A549 (cell line): ENCODE measurements around the gene ITGA11. TPM values are rescaled to one million over a fixed set of nuclear protein-coding genes. Genes with fewer than 3 reads are reported as not detected.

Experiments used
- ATAC-seq, 2 experiments: fragments of 200-7000 bp in 1 of 2; fragments of >200 bp in 1 of 2; cut with Nextera tagmentation in 1 of 2; cut with Tn5 transposase in 1 of 2; 3 replicates each; pipeline versions ENCODE4 v1.8.0 to v1.9.1; 2018 to 2020; ENCODE audit warnings: mild to moderate bottlenecking in 1 of 2, moderate library complexity in 1 of 2
- CTCF ChIA-PET: fragments of 300-600 bp; sonication (Branson Sonifier 250); formaldehyde crosslinking; extraction: SDS; loops from one replicate; lab custom pipeline; 2021; ENCODE audit warnings: antibody characterized with exemption, inconsistent platforms; lab: Yijun Ruan, JAX
- POLR2A ChIA-PET: fragments of 350-600 bp; formaldehyde crosslinking; extraction: SDS; loops from one replicate; lab custom pipeline; 2021; ENCODE audit warnings: antibody characterized with exemption, inconsistent platforms; lab: Yijun Ruan, JAX
- DNase-seq, 2 experiments: peaks; one replicate each; pipeline versions ENCODE4 v3.0.0 to v3.0.0-alpha.2; 2011 to 2016; ENCODE audit warnings: low read depth in 1 of 2, low spot score in 1 of 2
- FAIRE-seq: peaks from 2 replicates; lab custom pipeline; 2011; peaks lifted over from hg19 to GRCh38; lab: Jason Lieb, UNC
- H3K27ac ChIP-seq, 2 experiments: fragments of >200 bp; sonication (Bioruptor Twin); formaldehyde crosslinking; 3 replicates each; pipeline ENCODE4 v1.5.1; 2016 to 2017
- H3K4me1 ChIP-seq: fragments of >200 bp; sonication (Bioruptor Twin); formaldehyde crosslinking; 3 replicates; pipeline ENCODE4 v1.6.1; 2016
- H3K4me2 ChIP-seq: fragments of >200 bp; sonication (Bioruptor Twin); formaldehyde crosslinking; 3 replicates; pipeline ENCODE4 v1.6.1; 2016
- H3K4me3 ChIP-seq: fragments of >200 bp; sonication (Bioruptor Twin); formaldehyde crosslinking; 3 replicates; pipeline ENCODE4 v1.5.1; 2016
- H3K9me3 ChIP-seq: fragments of >200 bp; sonication (Bioruptor Twin); formaldehyde crosslinking; 3 replicates; pipeline ENCODE4 v1.6.1; 2016
- BCL3 ChIP-seq: fragments of >200 bp; sonication (Bioruptor Twin); formaldehyde crosslinking; IDR thresholded peaks from 3 replicates; pipeline ENCODE4 v1.6.1; 2016
- BHLHE40 ChIP-seq: IDR thresholded peaks from 2 replicates; pipeline ENCODE4 v1.6.1; 2012; ENCODE audit warnings: low read depth, low read length, inconsistent platforms
- CBX8 ChIP-seq: fragments of 200-600 bp; sonication (generic); IDR thresholded peaks from 2 replicates; pipeline ENCODE4 v1.6.1; 2016
- CHD2 ChIP-seq: fragments of 150-350 bp; IDR thresholded peaks from 2 replicates; pipeline ENCODE4 v1.6.1; 2014; ENCODE audit warnings: low read length; ENCODE audit not compliant: partially characterized antibody
- CHD4 ChIP-seq: fragments of 200-600 bp; sonication (generic); IDR thresholded peaks from 2 replicates; pipeline ENCODE4 v1.6.1; 2016; ENCODE audit warnings: antibody characterized with exemption, mild to moderate bottlenecking, borderline replicate concordance
- ELK1 ChIP-seq: fragments of 150-350 bp; IDR thresholded peaks from 2 replicates; pipeline ENCODE4 v1.6.1; 2014; ENCODE audit warnings: low read depth, mild to moderate bottlenecking, low read length
- EP300 ChIP-seq, 2 experiments: fragments of >200 bp; sonication (Bioruptor Twin); formaldehyde crosslinking; IDR thresholded peaks; 2 replicates in 1 of 2; 3 replicates in 1 of 2; pipeline ENCODE4 v1.6.1; 2016 to 2017
- FOSL2 ChIP-seq, 2 experiments: fragments of 450-650 bp in 1 of 2; fragments of >200 bp in 1 of 2; sonication (Bioruptor Twin) in 1 of 2; formaldehyde crosslinking; IDR thresholded peaks; 2 replicates each; pipeline versions ENCODE4 v1.5.0 to v1.6.1; 2016 to 2020; ENCODE audit warnings: mild to moderate bottlenecking in 1 of 2, moderate library complexity in 1 of 2
- HOXB13 ChIP-seq: fragments of 250-450 bp; sonication (Bioruptor Pico); IDR thresholded peaks from 2 replicates; pipeline ENCODE4 v1.5.0; 2020; ENCODE audit warnings: low read depth, mild to moderate bottlenecking, moderate library complexity
- KDM5A ChIP-seq: fragments of 200-600 bp; sonication (generic); IDR thresholded peaks from 2 replicates; pipeline ENCODE4 v1.6.1; 2016; ENCODE audit warnings: antibody characterized with exemption, mild to moderate bottlenecking
- MAFK ChIP-seq: fragments of 450-650 bp; IDR thresholded peaks from 2 replicates; pipeline ENCODE4 v1.6.1; 2014; ENCODE audit not compliant: partially characterized antibody
- MAX ChIP-seq: IDR thresholded peaks from 2 replicates; pipeline ENCODE4 v1.6.1; 2012
- NPAS2 ChIP-seq: fragments of 250-450 bp; sonication (Bioruptor Pico); IDR thresholded peaks from 2 replicates; pipeline ENCODE4 v1.8.0; 2022; ENCODE audit warnings: mild to moderate bottlenecking, moderate library complexity, borderline replicate concordance
- PHF8 ChIP-seq: fragments of 200-600 bp; sonication (generic); IDR thresholded peaks from 2 replicates; pipeline ENCODE4 v1.6.1; 2016; ENCODE audit warnings: low read depth, mild to moderate bottlenecking, antibody characterized with exemption, moderate library complexity, borderline replicate concordance
- POLR2A ChIP-seq: IDR thresholded peaks from 2 replicates; pipeline ENCODE4 v1.6.1; 2012; ENCODE audit warnings: mild to moderate bottlenecking, low read length
- RAD21 ChIP-seq, 2 experiments: fragments of >200 bp in 1 of 2; sonication (Bioruptor Twin) in 1 of 2; formaldehyde crosslinking in 1 of 2; IDR thresholded peaks in 1 of 2; conservative IDR thresholded peaks in 1 of 2; 2 replicates in 1 of 2; 3 replicates in 1 of 2; pipeline ENCODE4 v1.6.1; 2012 to 2018; ENCODE audit warnings: inconsistent platforms in 1 of 2
- RARB ChIP-seq: fragments of 250-450 bp; sonication (Bioruptor Pico); IDR thresholded peaks from 2 replicates; pipeline ENCODE4 v1.8.0; 2021; ENCODE audit warnings: mild to moderate bottlenecking, moderate library complexity
- RFX5 ChIP-seq: fragments of 450-650 bp; IDR thresholded peaks from 2 replicates; pipeline ENCODE4 v1.7.1; 2014; ENCODE audit warnings: antibody characterized with exemption, mild to moderate bottlenecking, moderate library complexity
- RNF2 ChIP-seq: fragments of 200-600 bp; sonication (generic); IDR thresholded peaks from 2 replicates; pipeline ENCODE4 v1.6.1; 2016; ENCODE audit warnings: low read depth, mild to moderate bottlenecking, antibody characterized with exemption, moderate library complexity, borderline replicate concordance
- SREBF2 ChIP-seq: fragments of 450-650 bp; IDR thresholded peaks from 2 replicates; pipeline ENCODE4 v1.6.1; 2014; ENCODE audit warnings: mild to moderate bottlenecking, moderate library complexity
- TFCP2L1 ChIP-seq: fragments of 250-450 bp; sonication (Bioruptor Pico); IDR thresholded peaks from 2 replicates; pipeline ENCODE4 v1.5.0; 2021; ENCODE audit warnings: mild to moderate bottlenecking
- TP53 ChIP-seq: fragments of 250-450 bp; sonication (Bioruptor Pico); IDR thresholded peaks from 2 replicates; pipeline ENCODE4 v1.5.0; 2021; ENCODE audit warnings: mild to moderate bottlenecking, moderate library complexity
- ZSCAN20 ChIP-seq: fragments of 250-450 bp; sonication (Bioruptor Pico); IDR thresholded peaks from 2 replicates; pipeline ENCODE4 v1.8.0; 2022; ENCODE audit warnings: mild to moderate bottlenecking, moderate library complexity
- WGBS: methylation state at CpG from one replicate; pipeline ENCODE4 v1.1.6; 2017; ENCODE audit errors: missing lambda C conversion rate; 5-methylcytosine and 5-hydroxymethylcytosine counted together
- polyA plus RNA-seq, 4 experiments: library from polyadenylated mRNA; depleted of rRNA in 3 of 4; stranded (reverse); fragments of >200 nt; fragmentation: RNase III in 1 of 4; extraction: RNeasy Plus Mini Kit Qiagen cat#74134 plus additional on column Dnase treatment in 1 of 4; gene quantifications; 2 replicates in 3 of 4; 3 replicates in 1 of 4; pipeline ENCODE4 v1.2.3, GENCODE V29; 2011 to 2017

ITGA11 gene
- polyA plus RNA-seq, 2 of the 4 experiments (the other 2 are of a cell fraction): 8.3 to 17.2 TPM

GRCh38 chr15:68366314-68366713 lies 65.6 kb downstream of the ITGA11 start:
- ChIA-PET POLR2A (no interaction called here), CTCF (interaction anchor here (6.7 kb wide), 1 partner anchor 60 kb away, joined by 37 read pairs; no protein-coding TSS in a partner anchor)
- TF ChIP-seq SREBF2 (no peak), CBX8 (no peak), ZSCAN20 (CRISPR knock-in tag) (no peak), NPAS2 (CRISPR knock-in tag) (no peak)
- ATAC-seq (peak in 1 of 2 experiments; percentile 26; a peak in 1 of 6 replicates), DNase-seq (no peak), FAIRE-seq (no peak)
- H3K27ac ChIP-seq: peak overlapping the region in 1 of 2 experiments; percentile 47; a peak in 2 of 6 replicates
- 67% methylated on average over 9 of the region's 9 CpGs for WGBS
- no peak overlapping the region for H3K4me3 ChIP-seq
- H3K4me1 ChIP-seq: peaks cover 23% of the 10 kb centered on the region
- no peaks in the 10 kb centered on the region for H3K9me3 ChIP-seq
- no peak overlapping the region for H3K4me2 ChIP-seq

- ChIA-PET POLR2A (no interaction called here), CTCF (interaction anchor here (1.0 to 2.1 kb wide), 6 partner anchors 9 to 194 kb away, joined by 3 to 7 read pairs (median 4); no protein-coding TSS in a partner anchor)
- no peak for TF ChIP-seq MAFK
- no peak for TF ChIP-seq TFCP2L1
- no peak for TF ChIP-seq POLR2A
- TF ChIP-seq TP53 (CRISPR knock-in tag): no peak
- TF ChIP-seq MAX: no peak
- no peak for TF ChIP-seq SREBF2
- TF ChIP-seq BCL3: no peak
- TF ChIP-seq BHLHE40: no peak
- TF ChIP-seq PHF8: no peak
- TF ChIP-seq RFX5: no peak
- Histone ChIP-seq H3K4me2 (no peak overlapping the region), H3K4me1 (peaks cover 23% of the 10 kb centered on the region), H3K27ac (peak overlapping the region in 1 of 2 experiments; percentile 47; a peak in 2 of 6 replicates), H3K9me3 (no peaks in the 10 kb centered on the region), H3K4me3 (no peak overlapping the region)
- FAIRE-seq: no peak
- no peak for DNase-seq
- 81% methylated on average over 6 of the region's 6 CpGs for WGBS
- no peak for ATAC-seq
Measured at GRCh38 chr15:68365770-68366169, 66.2 kb downstream of the ITGA11 start.

GRCh38 chr15:68365140-68365745 lies 66.7 kb downstream of the ITGA11 start:
- Histone ChIP-seq H3K9me3 (no peaks in the 10 kb centered on the region), H3K4me1 (peaks cover 23% of the 10 kb centered on the region), H3K4me3 (no peak overlapping the region)
- ChIA-PET CTCF (interaction anchor here (1.0 to 2.1 kb wide), 7 partner anchors 9 to 195 kb away, joined by 3 to 7 read pairs (median 4); no protein-coding TSS in a partner anchor), POLR2A (no interaction called here)
- FAIRE-seq (no peak), ATAC-seq (no peak)
- 89% methylated on average over 7 of the region's 7 CpGs for WGBS
- TF ChIP-seq EP300 (IDR thresholded peaks at IDR 0.05) (no peak), RAD21 (conservative IDR thresholded peaks at IDR 0.05 in 1 of 2, IDR thresholded peaks at IDR 0.05 in 1 of 2) (no peak), BHLHE40 (no peak), RARB (CRISPR knock-in tag) (no peak), KDM5A (no peak), FOSL2 (IDR thresholded peaks at IDR 0.05) (no peak), FOSL2 (CRISPR knock-in tag; IDR thresholded peaks at IDR 0.05) (no peak), RNF2 (no peak), SREBF2 (no peak), CHD2 (no peak), HOXB13 (CRISPR knock-in tag) (no peak), TP53 (CRISPR knock-in tag) (no peak), ELK1 (no peak), CHD4 (no peak), BCL3 (no peak)
- TF ChIP-seq, all 56 proteins: peak for 0
- Histone ChIP-seq H3K27ac (peak overlapping the region in 1 of 2 experiments; percentile 47; a peak in 2 of 6 replicates), H3K4me2 (no peak overlapping the region)
- no peak for DNase-seq
